NCI-H2227 treated with DMSO at 0.1 percent for 48 hours (cell line): ENCODE measurements around the gene AP1AR.

Source experiments
- DNase-seq: peaks from one replicate; lab custom pipeline; 2025; lab: John Stamatoyannopoulos, UW

AP1AR gene

GRCh38 chr4:112222219-112222955 lies 9.2 kb upstream of the AP1AR start:
- no peak for DNase-seq

GRCh38 chr4:112225157-112225556 lies 6.4 kb upstream of the AP1AR start:
- DNase-seq: no peak

- peak; percentile 93 for DNase-seq
These were observed 458 bp upstream of the AP1AR start for GRCh38 chr4:112230879-112231778.

GRCh38 chr4:112234952-112235609 lies 3.5 kb downstream of the AP1AR start:
- DNase-seq: peak; percentile 16

- no peak for DNase-seq
These were observed 4.5 kb downstream of the AP1AR start for GRCh38 chr4:112236040-112236439.

- DNase-seq: no peak
These were observed 7.2 kb downstream of the AP1AR start for GRCh38 chr4:112238833-112239232.

- no peak for DNase-seq
These were observed 13.8 kb downstream of the AP1AR start for GRCh38 chr4:112245383-112245782.

- no peak for DNase-seq
These were observed 15.4 kb downstream of the AP1AR start for GRCh38 chr4:112247021-112247420.

GRCh38 chr4:112251019-112251643 lies 19.5 kb downstream of the AP1AR start:
- DNase-seq: no peak

- no peak for DNase-seq
These were observed 20.6 kb downstream of the AP1AR start for GRCh38 chr4:112252234-112252633.

GRCh38 chr4:112253382-112254000 lies 21.9 kb downstream of the AP1AR start:
- no peak for DNase-seq

- DNase-seq: no peak
These were observed 25.5 kb downstream of the AP1AR start for GRCh38 chr4:112257098-112257497.

GRCh38 chr4:112266823-112267222 lies 35.2 kb downstream of the AP1AR start:
- DNase-seq: no peak

GRCh38 chr4:112270051-112270450 lies 38.5 kb downstream of the AP1AR start:
- no peak for DNase-seq

- DNase-seq: no peak
These were observed 39.2 kb downstream of the AP1AR start for GRCh38 chr4:112270640-112271421.

- DNase-seq: no peak
These were observed 40.7 kb downstream of the AP1AR start for GRCh38 chr4:112272292-112272691.

- no peak for DNase-seq
These were observed 43.4 kb downstream of the AP1AR start for GRCh38 chr4:112274959-112275358.

- no peak for DNase-seq
These were observed 44.5 kb downstream of the AP1AR start for GRCh38 chr4:112276113-112276512.

- no peak for DNase-seq
These were observed 45.6 kb downstream of the AP1AR start for GRCh38 chr4:112277220-112277619.

- DNase-seq: no peak
These were observed 46.3 kb downstream of the AP1AR start for GRCh38 chr4:112277705-112278448.
